AG20443 (cell line): ENCODE data around the gene STARD13.
"Not testable (repeated sequence)": the region's sequence is repeated elsewhere in the genome, so short reads cannot be mapped to it uniquely, and the experiment has no call there.

Experiments used
- DNase-seq: peaks from one replicate; pipeline ENCODE4 v3.0.0; 2012; ENCODE audit warnings: low spot score, mixed read lengths

The STARD13 gene

DNA sequence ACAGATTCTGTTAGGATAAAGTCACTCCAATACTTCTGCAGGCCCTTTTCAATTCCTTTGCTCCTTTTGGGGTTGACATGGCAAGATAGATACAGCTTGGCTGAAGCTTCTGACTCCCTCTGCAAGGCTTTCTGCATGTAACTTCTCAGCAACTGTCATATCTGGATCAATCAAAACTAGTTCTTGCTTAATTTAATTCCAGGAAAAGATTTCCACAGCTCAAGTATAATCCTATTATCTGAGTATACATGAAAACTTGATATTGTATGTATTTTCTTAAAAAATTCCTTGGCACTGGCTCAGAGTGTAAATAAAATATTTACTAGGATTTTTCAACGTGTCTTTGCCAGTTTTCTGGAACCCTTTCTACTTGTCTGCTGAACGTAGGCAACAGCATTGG, 109.6 kb downstream of the STARD13 start:
- DNase-seq = no peak

DNA sequence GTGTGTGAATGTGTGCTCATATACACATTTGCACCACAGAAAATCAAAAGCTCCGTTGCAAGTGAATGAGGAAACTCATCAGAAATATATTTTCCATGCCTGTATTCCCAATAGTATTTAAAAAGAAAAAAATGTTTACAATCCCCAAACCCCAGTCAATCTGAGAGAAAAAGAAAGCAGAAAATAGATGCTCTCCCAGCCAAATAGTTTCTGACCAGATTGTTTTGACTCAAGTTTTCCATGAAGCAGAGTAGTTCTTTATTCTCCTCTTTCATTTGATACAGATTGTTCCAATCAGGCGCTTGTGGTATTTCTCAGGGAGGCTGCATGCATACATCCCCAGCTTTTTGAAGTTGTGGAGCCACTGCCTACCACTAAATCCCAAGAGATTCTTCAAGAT, 110.6 kb downstream of the STARD13 start:
- DNase-seq = no peak

DNA sequence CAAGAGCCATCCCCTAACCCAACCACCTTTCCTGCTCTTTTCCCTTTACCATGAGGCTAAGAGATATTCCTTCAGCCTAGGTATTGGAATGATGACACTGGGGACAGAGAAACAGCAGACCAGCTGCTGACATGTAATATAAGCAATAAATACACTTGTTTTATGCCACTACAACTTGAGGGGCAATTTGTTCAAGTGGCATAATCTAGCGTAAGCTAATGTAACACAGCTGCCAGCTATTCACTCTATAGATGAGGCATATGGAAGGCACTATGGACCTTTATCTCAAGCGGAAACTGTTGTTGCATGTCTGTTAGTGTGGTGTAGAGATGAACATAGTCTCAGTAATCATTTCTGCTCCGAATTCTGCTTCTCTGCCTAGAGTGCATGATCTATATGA, 111.1 kb downstream of the STARD13 start:
- no peak for DNase-seq

DNA sequence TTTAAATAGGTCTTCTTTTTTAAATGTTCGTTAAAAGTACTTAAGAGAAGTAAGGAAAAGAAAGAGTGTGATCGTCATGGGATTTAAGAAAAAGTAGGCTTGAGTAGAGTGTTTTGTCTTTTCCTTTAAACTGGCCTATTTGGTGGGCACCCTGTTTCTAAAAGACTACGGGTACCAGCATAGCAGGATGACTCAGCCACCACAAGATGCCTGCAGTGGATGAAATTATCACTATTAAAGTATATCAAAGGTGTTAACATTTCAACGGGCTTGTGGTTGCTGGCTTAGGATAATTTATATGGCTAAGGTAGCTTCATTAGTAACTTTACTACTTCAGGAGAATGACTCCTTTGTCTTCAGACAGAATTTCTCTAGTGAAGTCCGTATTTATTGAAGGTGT, 112.6 kb downstream of the STARD13 start:
- no peak for DNase-seq

DNA sequence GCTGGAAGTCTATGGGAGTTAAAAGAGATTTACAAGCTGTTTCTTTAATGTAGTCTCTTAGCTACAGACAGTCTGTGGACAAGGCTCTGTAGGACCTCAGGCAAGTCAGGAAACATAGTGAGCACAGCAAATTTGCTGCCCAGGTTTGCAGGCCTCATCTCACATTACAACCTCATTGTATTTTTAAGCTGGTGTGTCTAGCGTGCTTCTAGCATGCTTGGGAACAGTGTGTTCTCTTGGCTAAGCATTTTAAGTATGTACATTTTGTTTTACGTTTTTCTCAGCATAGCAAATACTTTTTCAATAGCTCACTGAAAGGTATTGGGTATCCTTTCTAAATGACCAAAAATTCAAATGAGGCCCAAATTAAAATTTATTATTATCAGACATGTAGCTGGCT, 113.2 kb downstream of the STARD13 start:
- no peak for DNase-seq

DNA sequence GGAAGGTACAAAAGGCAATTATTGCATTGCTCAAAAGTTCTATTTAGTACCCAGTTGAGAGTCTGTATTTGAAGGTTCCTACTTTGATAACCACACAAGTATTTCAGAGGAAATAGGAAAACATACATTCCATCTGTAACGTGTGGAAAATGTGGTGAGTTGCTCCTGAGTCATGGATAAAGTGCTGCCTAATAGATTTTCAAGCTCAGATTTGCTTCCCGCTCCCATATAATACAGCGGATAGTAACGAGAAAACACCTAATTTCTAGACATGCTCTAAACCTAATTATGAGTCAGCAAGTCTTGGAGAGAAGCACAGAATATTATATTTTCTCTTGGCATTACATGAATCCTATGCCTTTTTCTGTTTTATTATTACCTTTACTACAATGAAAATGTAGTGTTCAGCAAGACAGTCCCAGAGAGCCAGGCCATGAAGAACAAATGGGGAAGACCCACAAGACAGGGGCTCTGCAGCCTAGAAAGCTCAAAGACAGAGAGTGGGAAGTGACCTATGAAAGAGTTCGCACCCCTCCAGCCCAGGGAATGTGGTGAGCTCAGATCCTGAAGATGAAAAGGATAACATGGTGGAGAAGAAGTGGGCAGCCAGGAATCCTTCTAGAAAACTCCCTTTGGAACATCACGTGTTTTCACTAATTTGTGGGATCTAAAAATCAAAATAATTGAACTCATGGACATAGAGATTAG, 116.1 kb downstream of the STARD13 start:
- peak; percentile 29 for DNase-seq

DNA sequence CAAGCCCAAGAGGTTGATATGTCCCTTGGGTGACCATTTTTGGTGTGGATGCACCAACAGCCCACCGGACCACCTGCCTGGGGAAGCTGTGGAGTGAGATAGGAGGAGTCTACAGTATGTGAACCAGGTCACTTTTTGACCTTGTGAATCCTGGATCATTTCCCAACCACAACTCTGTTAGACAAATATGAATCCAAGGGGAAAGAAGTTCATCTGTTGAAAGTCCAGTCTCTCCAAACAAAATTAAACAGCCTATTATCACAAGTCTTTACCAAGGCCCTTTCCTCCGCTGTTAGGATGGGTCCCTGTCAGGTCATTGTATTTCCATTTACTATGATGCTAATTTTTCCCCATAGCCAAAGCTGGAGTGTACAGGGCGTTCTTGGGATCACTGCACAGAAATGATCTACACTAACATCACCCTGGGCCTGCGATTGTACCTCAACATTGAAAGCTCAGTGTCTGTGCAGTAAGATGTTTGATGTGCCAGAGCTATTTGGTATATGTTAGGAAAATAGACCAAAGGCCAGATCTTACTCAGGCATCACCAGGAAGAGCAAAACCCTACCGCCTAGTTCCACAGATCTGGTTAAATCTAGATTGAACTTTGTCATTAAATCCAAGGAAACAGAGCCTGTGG, 117.1 kb downstream of the STARD13 start:
- DNase-seq = no peak

DNA sequence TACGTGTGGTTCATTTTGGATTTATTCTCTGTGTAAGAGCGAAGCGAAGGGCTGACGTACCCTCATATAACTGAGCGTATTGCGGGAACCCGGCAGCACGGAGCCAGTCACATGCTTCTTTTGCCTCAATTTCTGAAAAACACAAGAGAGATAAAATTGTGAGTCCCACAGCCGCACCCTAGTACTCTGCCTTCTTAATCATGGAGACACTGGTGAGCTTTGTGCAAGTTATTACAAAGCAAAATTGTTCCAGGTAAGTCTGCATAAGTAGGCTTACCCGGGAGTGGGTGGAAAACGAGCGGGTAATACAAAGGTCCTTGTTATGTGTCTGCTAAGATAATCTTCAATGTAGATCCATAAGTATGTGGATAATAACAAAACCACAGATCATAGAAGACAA, 118.1 kb downstream of the STARD13 start:
- DNase-seq = no peak

DNA sequence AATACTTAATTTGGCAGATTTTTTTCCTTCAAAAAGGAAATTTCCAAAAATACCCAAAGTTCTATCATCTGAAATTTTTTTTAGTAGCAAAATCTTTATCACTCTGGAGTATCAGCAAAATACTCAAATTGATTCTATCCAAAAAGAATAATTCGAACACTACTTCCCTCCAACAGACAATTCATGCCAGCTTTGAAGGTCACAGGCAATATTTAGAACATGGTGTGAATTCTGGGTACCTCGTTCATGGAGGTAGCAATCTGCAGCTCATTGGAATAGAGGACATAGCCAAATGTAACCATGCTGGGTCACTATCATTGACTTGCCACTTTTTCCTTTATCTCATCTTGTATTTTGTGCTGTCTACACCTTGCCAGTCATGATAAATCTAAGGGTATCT, 119.8 kb downstream of the STARD13 start:
- DNase-seq = no peak

DNA sequence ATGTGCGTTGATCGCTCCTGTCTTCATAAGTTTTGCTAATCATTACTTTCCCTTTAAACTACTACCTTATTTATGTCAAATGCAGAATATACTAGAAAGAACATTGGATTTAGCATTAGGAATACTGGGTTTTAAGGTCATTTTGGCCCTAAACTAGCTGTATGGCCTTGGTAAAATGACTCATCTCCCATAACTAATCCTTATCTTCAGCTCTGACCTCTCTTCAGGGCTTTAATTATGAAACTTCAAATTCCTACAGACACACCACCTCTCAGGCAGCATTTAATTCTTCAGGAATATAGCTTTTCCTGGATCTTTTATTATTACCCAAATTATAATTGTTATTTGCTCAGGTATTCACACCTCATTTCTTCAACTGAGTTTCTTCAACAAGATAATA, 121.2 kb downstream of the STARD13 start:
- no peak for DNase-seq

DNA sequence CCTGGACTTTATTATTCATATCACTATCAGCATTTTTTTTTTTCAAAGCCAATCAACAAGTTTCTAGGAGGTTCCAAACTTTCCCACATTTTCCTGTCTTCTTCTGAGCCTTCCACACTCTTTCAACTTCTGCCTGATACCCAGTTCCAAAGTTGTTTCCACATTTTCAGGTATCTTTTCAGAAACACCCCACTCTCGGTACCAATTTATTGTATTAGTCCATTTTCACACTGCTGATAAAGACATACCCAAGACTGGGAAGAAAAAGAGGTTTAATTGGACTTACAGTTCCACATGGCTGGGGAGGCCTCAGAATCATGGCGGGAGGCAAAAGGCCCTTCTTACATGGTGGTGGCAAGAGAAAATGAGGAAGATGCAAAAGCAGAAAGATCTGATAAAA, 122.8 kb downstream of the STARD13 start:
- not testable (repeated sequence) for DNase-seq

DNA sequence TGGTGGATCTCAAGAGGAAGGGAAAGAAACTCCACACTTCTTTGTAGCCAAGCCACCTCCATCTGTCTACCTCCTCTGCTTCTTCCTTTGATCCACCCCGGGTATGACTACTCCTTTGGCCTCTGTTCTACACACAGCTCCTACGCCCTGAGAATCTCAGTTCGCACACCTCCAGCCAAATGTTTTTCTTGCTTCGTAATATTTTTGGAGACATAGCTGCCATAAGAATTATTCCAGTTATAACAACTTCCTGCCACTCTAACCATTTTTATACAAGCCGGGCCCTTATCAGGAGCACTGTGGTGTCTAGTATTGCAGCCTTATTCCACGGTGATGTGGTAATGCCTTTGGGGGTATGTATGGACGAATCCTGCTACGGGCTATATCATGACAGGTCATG, 126.7 kb downstream of the STARD13 start:
- no peak for DNase-seq

DNA sequence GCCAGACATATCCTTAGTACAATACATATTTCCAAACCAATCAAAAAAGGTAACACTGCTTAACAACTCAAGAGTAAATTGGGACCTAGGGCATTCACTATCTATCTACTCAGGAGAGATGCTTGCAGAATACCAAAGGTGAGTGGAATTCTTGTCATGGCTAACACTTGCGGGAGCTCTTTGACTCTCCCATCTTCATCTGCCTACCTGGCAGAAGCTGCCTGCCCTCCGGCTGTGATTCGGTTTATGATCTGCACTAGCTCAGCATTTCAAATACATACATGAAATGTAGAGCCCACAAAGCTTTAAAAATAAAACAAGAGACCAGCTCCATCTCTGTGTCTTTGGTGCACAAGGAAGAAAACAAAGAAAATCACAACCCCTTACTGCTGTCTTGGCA, 127.3 kb downstream of the STARD13 start:
- no peak for DNase-seq

DNA sequence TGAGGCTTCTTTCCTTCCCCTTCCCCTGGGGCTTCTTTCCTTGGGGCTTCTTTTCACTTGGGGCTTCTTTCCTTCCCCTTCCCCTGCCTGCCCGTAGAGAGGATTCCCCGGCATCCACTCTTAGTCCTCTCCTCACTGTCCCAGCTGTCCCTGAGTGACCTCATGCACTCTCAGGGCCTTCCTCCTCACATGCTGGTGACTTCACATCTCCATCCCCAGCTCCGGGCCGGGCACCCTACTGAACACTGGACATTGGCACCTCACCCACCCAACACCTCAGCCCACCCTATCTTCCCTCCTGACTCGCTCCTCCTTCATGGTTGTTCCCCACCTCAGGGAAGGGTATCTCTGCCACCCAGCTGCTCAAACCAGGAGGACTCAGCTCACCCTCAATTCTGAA, 130.6 kb downstream of the STARD13 start:
- DNase-seq = no peak

DNA sequence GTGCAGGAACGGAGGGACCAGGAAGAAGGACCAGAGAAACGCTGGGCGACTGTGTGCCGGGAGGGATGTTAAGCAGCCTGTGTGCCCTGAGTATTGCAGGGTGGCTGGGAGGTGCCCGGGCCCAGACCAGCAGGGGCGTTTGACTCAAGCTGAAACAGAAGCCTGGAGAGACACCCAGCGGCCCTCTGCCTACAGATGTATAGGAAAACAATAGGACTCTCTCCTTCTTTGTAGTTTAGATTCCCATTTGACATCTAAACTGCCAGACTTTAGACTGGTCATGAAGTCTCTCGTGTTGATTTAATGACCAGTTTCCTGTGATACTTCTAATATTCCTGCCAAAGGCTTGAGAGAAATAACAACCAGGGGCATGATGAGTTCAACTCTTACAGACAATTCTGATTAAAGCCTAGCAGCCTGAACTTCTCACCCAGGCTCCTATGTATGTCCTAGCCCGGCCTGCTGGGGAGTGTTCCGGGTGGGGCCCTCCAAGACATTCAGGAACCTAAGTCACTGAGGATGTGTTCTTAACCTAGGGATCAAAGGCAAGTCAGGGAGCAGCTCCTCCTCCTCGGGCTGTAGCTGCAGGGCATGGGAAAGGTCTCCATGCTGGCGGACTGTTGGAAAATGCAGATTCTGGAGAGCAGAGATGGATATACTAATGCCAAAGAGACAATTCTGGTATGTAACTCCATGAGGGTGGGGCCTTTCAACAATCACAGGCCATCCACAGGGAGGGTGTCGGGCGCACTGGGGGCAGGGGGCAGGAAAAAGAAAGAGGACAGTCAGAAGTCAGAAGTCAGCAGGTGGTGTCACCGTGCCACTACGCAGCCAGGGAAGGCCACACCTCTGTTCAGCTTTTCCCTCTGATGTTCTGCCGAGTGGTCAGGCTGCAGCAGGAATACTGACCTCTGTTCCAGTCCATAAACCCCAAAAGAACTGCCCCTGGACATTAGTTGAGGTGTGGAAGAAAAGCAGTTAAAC, 131.8 kb downstream of the STARD13 start:
- DNase-seq = peak; percentile 10

DNA sequence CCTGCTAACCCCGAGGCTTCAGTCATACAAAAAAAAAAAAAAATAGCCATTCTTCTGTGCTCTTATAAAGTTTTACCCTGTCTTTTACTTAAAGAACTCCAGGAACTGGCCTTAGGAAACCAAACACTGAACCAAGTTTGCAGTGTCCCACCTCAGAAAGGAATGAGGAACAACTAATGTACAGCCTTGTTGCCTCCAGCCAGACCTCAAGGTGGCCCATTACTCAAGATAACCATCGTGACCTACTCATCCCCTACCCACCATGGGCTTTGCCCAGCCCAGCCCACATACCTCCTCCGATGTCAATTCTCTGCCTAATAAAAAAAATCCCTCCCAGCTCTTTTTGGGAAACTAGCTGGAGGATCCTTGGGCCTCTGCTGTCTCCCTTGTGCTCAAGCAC, 133.2 kb downstream of the STARD13 start:
- no peak for DNase-seq

DNA sequence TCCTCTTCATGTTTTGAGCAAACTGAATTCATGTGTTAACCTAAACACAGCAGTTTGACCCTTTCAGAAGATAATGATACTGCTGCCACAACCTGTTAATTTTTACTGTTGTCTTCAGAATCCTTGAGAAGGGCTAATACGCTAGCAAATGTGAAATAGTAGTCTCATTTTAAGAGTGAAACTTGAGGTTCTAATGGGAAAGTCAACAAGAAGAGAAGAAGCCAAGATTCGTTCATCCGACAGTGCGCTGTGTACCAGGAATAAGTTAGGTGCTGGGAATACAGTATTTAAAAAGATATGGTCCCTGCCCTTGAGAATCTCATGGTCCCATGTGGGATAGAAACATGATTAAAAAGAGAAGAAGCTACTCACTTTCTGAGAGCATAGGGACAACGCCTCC, 134.9 kb downstream of the STARD13 start:
- DNase-seq = no peak

DNA sequence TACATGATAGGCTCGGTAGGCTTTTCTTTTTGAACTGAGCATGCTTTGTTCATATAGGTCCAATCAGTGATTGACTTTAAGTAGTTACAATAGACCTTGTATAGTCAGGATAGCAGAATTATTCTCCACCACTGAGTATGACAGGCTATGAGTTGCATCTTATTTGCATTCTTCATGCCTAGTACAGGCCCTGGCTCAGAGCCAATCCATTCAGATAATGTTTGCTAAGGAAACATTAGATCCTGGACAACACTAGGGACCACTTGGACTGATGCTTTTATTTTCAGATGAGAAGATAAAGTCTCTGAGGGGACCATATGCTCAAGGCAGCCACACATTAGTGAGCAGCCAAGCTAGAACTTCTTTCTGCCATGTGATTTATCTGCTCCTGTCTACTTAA, 135.4 kb downstream of the STARD13 start:
- no peak for DNase-seq

DNA sequence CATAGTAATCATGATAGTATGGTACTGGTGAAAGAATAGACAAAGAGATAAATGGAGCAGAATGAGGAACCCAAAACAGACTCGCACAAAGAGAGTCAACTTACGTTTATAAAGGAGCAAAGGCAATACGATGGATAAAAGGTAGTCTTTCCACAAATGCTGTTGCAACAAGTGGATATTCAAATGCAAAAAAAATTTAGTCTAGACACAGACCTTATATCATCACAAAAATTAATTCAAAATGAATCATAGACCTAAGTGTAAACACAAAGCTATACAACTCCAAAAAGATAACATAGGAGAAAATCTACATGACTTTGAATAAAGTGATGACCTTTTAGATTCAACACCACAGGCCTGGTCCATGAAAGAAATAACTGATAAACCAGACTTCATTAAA, 137.7 kb downstream of the STARD13 start:
- no peak for DNase-seq

DNA sequence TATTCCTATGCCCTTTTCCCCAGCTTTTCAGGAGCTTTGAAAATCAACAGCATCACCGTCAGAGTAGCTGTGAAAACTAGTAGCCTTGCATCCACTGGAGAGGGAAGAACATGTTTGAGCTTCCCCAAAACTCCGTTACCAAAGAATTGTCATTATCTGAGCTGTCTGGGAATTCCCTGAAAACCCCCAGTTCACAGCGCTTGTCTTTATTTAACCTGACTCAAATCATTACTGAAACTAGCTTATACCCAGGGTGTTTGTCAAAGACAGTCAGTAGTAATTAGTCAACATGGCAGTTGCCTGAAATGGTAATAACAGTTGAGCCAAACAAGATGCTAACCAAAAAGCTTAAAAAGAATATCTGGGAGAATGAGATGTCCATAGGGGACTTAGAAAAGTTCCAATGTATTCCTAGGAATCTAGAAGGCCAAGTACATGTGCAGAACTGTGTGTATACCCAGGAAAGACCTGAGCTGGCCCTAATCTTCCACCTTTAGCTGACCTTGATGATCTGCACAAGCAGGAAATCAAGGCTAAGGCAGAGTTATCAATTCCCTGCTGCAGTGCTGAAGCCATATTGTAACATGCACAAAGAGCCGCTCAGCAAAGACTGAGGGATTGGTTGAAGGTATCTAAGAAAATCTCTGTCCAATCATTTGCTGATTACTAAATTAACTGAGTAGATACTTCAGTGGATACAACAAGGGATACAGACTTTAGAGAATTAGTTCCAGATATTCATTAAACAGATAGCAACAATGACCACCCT, 138.5 kb downstream of the STARD13 start:
- DNase-seq = no peak

DNA sequence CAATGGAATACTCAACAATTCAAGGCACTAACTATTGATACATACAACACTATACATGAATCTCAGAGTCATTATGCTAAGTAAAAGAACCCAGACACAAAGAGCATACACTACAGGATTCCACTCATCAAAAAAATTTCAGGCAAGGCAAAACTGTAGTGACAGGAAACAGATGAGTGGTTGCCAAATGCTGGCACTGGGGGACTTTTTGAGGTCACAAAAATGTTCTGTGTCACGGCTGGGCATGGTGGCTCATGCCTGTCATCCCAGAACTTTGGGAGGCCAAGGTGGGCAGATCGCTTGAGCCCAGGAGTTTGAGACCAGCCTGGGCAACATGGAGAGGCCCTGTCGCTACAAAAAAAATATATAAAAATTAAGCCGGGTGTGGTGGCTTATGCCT, 139.9 kb downstream of the STARD13 start:
- no peak for DNase-seq

DNA sequence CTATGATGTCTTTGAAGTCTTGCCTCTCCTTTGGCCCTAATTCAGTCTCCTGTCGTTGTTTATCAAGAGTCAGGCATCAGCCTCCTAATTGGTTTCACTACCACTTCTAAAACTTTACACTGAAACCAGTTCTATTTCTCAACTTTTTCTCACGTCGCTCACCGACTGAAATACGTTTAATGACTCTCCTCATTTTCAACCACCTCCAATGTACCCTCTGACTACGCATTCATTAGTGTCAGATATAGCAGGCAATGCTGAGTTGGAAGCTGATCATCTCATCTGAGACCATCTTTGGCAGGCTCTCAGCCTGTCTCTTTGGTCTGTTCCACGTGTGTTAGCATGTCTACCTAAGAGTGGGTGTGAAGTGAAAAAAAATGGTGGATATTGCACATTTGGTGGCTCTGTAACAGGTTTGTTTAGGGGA, 141.2 kb downstream of the STARD13 start:
- DNase-seq = no peak
